Lower leg skin (tissue), 4 donors: ENCODE data around the gene DTNB. TPM values are rescaled to one million over a fixed set of nuclear protein-coding genes. Genes with fewer than 3 reads are reported as not detected.

ENCODE experiments used
- DNase-seq, 2 donors: peaks; one replicate each; pipeline ENCODE4 v3.0.0-alpha.2; 2019; ENCODE audit warnings: low spot score in 2 of 2
- H3K4me3 ChIP-seq: fragments of 200-600 bp; sonication (generic); 2 replicates; pipeline ENCODE4 v1.5.1; 2017; ENCODE audit warnings: mild to moderate bottlenecking, low read depth; ENCODE audit not compliant: poor library complexity, severe bottlenecking
- CTCF ChIP-seq, 3 donors: fragments of 450-650 bp; IDR thresholded peaks; one replicate each; pipeline ENCODE4 v1.5.1; 2016; ENCODE audit warnings: antibody characterized with exemption in 3 of 3, mild to moderate bottlenecking in 3 of 3, moderate library complexity in 2 of 3
- POLR2A ChIP-seq, 2 donors: fragments of 450-650 bp; IDR thresholded peaks; one replicate each; pipeline ENCODE4 v1.6.1; 2016 to 2017; ENCODE audit warnings: antibody characterized with exemption in 2 of 2, mild to moderate bottlenecking in 1 of 2, moderate library complexity in 1 of 2
- WGBS, 2 donors: methylation state at CpG; one replicate each; pipeline ENCODE4 v1.1.5; 2018; 5-methylcytosine and 5-hydroxymethylcytosine counted together
- intact Hi-C: fragments of 100-400 bp; cut with DNase I; formaldehyde crosslinking; loops from one replicate; pipeline ENCODE4 v1.15.0; 2023; ENCODE audit warnings: low total_unique reads
- total RNA-seq, 4 donors: library from RNA; depleted of rRNA; stranded (reverse); fragments of >200 nt; gene quantifications; one replicate each; pipeline ENCODE4 v1.1.0, GENCODE V29; 2016

Gene DTNB
- total RNA-seq, 4 donors from 2014 or later: 8.8 to 15.2 (median 12.7) TPM

GRCh38 chr2:25446122-25446521 is 227.3 kb downstream of the DTNB start:
- WGBS, 2 donors: 93 to 97% methylated on average over 4 of the region's 4 CpGs
- no peak for DNase-seq
- intact Hi-C loops: no loop called here

GRCh38 chr2:25445464-25445863 is 227.9 kb downstream of the DTNB start:
- WGBS, 2 donors: 86 to 89% methylated on average over 8 of the region's 8 CpGs
- TF ChIP-seq POLR2A (IDR thresholded peaks at IDR 0.05) (no peak), CTCF (IDR thresholded peaks at IDR 0.05) (no peak)
- DNase-seq: no peak
- intact Hi-C loops: no loop called here
- no peak overlapping the region for H3K4me3 ChIP-seq

More at GRCh38 chr2:25446122-25446521, 227.3 kb downstream of the DTNB start:
- TF ChIP-seq POLR2A (IDR thresholded peaks at IDR 0.05): no peak
- TF ChIP-seq CTCF (IDR thresholded peaks at IDR 0.05): no peak
- H3K4me3 ChIP-seq: no peak overlapping the region

- no peak for DNase-seq
- intact Hi-C loops: no loop called here
- 90 to 92% methylated on average over 8 of the region's 8 CpGs for WGBS, 2 donors
- no peak overlapping the region for H3K4me3 ChIP-seq
- TF ChIP-seq CTCF (IDR thresholded peaks at IDR 0.05) (no peak), POLR2A (IDR thresholded peaks at IDR 0.05) (no peak)
Observed at GRCh38 chr2:25444608-25445270, 228.6 kb downstream of the DTNB start.

GRCh38 chr2:25443766-25444165 is 229.6 kb downstream of the DTNB start:
- no peak overlapping the region for H3K4me3 ChIP-seq
- 90 to 96% methylated on average over 3 of the region's 3 CpGs for WGBS, 2 donors
- no peak for TF ChIP-seq CTCF (IDR thresholded peaks at IDR 0.05)
- TF ChIP-seq POLR2A (IDR thresholded peaks at IDR 0.05): no peak
- DNase-seq: no peak
- intact Hi-C loops: no loop called here

GRCh38 chr2:25441353-25441752 is 232.0 kb downstream of the DTNB start:
- DNase-seq: no peak
- TF ChIP-seq POLR2A (IDR thresholded peaks at IDR 0.05): no peak
- no peak for TF ChIP-seq CTCF (IDR thresholded peaks at IDR 0.05)
- intact Hi-C loops: no loop called here
- no peak overlapping the region for H3K4me3 ChIP-seq
- WGBS, 2 donors: 61 to 72% methylated on average over 3 of the region's 3 CpGs

GRCh38 chr2:25438793-25439192 is 234.6 kb downstream of the DTNB start:
- DNase-seq: no peak
- no peak overlapping the region for H3K4me3 ChIP-seq
- TF ChIP-seq CTCF (IDR thresholded peaks at IDR 0.05): no peak
- TF ChIP-seq POLR2A (IDR thresholded peaks at IDR 0.05): no peak
- intact Hi-C loops: no loop called here
- 96 to 98% methylated on average over 2 of the region's 2 CpGs for WGBS, 2 donors
